ENCODE results near the gene DSC3. TPM values are rescaled to one million over a fixed set of nuclear protein-coding genes. Genes with fewer than 3 reads are reported as not detected.

DSC3 gene
- total and polyA plus RNA-seq, 2 experiments from 2014 or later = 0.52 to 2.1 TPM

DNA sequence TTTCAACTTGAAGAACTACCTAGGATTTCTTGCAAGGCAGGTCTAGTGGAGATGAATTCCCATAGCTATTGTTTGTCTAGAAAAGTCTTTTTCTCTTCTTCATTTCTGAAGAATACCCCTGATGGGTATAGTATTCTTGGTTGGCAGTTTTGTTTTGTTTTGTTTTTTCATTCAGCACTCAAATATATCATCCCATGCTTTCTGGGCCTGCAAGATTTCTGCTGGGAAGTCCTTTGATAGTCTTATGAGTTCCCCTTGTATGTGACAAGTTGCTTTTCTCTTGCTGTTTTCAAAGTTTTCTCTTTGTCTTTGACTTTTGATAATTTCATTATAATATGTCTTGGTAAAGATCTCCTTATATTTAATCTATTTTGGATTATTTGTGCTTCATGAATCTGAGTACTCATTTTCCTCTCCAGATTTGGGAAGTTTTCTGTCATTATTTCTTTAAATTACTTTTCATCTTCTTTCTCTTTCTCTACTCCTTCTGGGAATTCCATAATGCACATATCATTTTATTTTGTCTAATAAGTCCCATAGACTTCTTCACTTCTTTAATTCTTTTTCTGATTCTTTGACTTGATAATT, 101.5 kb downstream of the DSC3 start (continued):
- TF ChIP-seq, protein P1, sequence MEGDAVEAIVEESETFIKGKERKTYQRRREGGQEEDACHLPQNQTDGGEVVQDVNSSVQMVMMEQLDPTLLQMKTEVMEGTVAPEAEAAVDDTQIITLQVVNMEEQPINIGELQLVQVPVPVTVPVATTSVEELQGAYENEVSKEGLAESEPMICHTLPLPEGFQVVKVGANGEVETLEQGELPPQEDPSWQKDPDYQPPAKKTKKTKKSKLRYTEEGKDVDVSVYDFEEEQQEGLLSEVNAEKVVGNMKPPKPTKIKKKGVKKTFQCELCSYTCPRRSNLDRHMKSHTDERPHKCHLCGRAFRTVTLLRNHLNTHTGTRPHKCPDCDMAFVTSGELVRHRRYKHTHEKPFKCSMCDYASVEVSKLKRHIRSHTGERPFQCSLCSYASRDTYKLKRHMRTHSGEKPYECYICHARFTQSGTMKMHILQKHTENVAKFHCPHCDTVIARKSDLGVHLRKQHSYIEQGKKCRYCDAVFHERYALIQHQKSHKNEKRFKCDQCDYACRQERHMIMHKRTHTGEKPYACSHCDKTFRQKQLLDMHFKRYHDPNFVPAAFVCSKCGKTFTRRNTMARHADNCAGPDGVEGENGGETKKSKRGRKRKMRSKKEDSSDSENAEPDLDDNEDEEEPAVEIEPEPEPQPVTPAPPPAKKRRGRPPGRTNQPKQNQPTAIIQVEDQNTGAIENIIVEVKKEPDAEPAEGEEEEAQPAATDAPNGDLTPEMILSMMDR (conservative IDR thresholded peaks at IDR 0.05; ENCODE audit: low read depth in 2 of 2) = no peak
- TF ChIP-seq, protein P2, sequence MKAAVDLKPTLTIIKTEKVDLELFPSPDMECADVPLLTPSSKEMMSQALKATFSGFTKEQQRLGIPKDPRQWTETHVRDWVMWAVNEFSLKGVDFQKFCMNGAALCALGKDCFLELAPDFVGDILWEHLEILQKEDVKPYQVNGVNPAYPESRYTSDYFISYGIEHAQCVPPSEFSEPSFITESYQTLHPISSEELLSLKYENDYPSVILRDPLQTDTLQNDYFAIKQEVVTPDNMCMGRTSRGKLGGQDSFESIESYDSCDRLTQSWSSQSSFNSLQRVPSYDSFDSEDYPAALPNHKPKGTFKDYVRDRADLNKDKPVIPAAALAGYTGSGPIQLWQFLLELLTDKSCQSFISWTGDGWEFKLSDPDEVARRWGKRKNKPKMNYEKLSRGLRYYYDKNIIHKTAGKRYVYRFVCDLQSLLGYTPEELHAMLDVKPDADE (IDR thresholded peaks at IDR 0.05) = no peak

Small RNAs within 50 kb of the gene (small RNA-seq; reads per million reads assigned to genes)
- not detected for gene RNU6-857P (ENCODE audit: low replicate concordance)

Other genes with a start within 250 kb of the DSC3 start
- 20.4 and 23.6 TPM in 2 replicates for gene DSC2, start 59.7 kb upstream of the DSC3 start, total RNA-seq (2014; rRNA removed; shearing (Covaris generic))
- gene DSC2, start 59.7 kb upstream of the DSC3 start, polyA plus RNA-seq (2016; fragmentation: Nextera tagmentation; extraction: Ambion mirVana) = 7.9 and 10.5 TPM in 2 replicates
- gene DSC1, start 120.1 kb upstream of the DSC3 start, total RNA-seq (2014; rRNA removed; shearing (Covaris generic)) = not detected in 2 replicates
- not detected in 2 replicates for gene DSC1, start 120.1 kb upstream of the DSC3 start, polyA plus RNA-seq (2016; fragmentation: Nextera tagmentation; extraction: Ambion mirVana)

All from GM23338 (cell line).